Upper lobe of left lung (tissue), 6 donors: Measurements from ENCODE around the gene PDE5A. TPM values are rescaled to one million over a fixed set of nuclear protein-coding genes. Genes with fewer than 3 reads are reported as not detected.

ENCODE experiments used
- ATAC-seq, 2 donors: fragments of 200-7000 bp; cut with Tn5 transposase; one replicate each; pipeline ENCODE4 v1.9.1; 2022; ENCODE audit warnings: mild to moderate bottlenecking in 2 of 2, moderate library complexity in 2 of 2; ENCODE audit not compliant: low FRiP score in 2 of 2
- DNase-seq, 2 donors: peaks; one replicate each; pipeline ENCODE4 v3.0.0-alpha.2; 2019 to 2020
- H3K27ac ChIP-seq, 4 donors: fragments of 200-600 bp; sonication (generic); one replicate each; pipeline ENCODE4 v1.5.1; 2016 to 2019
- H3K27me3 ChIP-seq, 4 donors: fragments of 200-600 bp; sonication (generic); one replicate each; pipeline ENCODE4 v1.5.1; 2017 to 2019
- H3K36me3 ChIP-seq, 4 donors: fragments of 200-600 bp; sonication (generic); one replicate each; pipeline ENCODE4 v1.5.1; 2016 to 2019
- H3K4me1 ChIP-seq, 4 donors: fragments of 200-600 bp; sonication (generic); one replicate each; pipeline ENCODE4 v1.5.1; 2018 to 2019
- H3K4me3 ChIP-seq, 4 donors: fragments of 200-600 bp; sonication (generic); one replicate each; pipeline ENCODE4 v1.5.1; 2017 to 2019; ENCODE audit warnings: mild to moderate bottlenecking in 2 of 4, moderate library complexity in 1 of 4
- H3K9me3 ChIP-seq, 4 donors: fragments of 200-600 bp; sonication (generic); one replicate each; pipeline ENCODE4 v1.5.1; 2018 to 2019
- EP300 ChIP-seq, 4 donors: sonication (generic); formaldehyde crosslinking; IDR thresholded peaks; one replicate each; pipeline ENCODE4 v1.5.1; 2017; ENCODE audit warnings: antibody characterized with exemption in 4 of 4, control low read depth in 2 of 4
- POLR2A ChIP-seq, 4 donors: fragments of 450-650 bp; IDR thresholded peaks; one replicate each; pipeline ENCODE4 v1.5.1; 2016 to 2017; ENCODE audit warnings: antibody characterized with exemption in 4 of 4, mild to moderate bottlenecking in 2 of 4
- POLR2AphosphoS5 ChIP-seq, 2 donors: sonication (generic); formaldehyde crosslinking; IDR thresholded peaks; one replicate each; pipeline ENCODE4 v1.5.1; 2017; ENCODE audit warnings: antibody characterized with exemption in 2 of 2
- WGBS, 2 donors: methylation state at CpG; one replicate each; pipeline ENCODE4 v1.1.5; 2017 to 2018; 5-methylcytosine and 5-hydroxymethylcytosine counted together
- total RNA-seq, 6 donors: library from RNA; depleted of rRNA in 4 of 6; stranded (reverse); fragments of >200 nt in 4 of 6; gene quantifications; one replicate each; pipeline versions ENCODE4 v1.1.0 to v1.2.1, GENCODE V29; 2016 to 2021
- TF ChIP-seq, protein P1 (sequence below), 6 experiments: fragments of 450-650 bp in 4 of 6; fragments of 200-600 bp in 2 of 6; sonication (generic) in 2 of 6; IDR thresholded peaks; one replicate each; pipeline ENCODE4 v1.5.1; 2016 to 2019; ENCODE audit warnings: antibody characterized with exemption in 6 of 6
- donor health status: DM: no; HTN: no; CAD: no; lungs with moderate emphysema.
- donor health status: DM: no; HTN: yes; CAD: no; lungs with severe emphysema.

The PDE5A gene
- total RNA-seq, 6 donors from 2014 or later = 17.2 to 37.8 (median 22.3) TPM

DNA sequence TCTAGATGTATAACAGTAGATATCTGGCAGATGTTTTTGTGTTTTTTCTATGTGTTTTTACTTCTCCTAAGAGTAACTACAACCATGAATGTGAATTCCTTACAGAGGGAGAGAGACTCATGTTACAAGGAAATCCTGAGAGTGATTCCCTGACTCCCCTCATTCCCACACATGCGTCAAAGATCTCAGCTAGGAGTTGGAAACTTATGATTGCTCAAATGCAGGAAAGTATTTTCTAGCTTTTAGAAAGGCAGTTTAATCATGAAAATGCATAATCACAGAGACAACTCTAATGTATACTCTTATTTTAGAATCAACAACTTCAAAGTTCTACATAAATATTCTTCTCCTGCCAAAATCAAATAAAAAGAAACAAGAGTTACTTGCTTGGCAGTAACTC lies 121.8 kb downstream of the PDE5A start:
- Histone ChIP-seq H3K4me1 (no peaks in the 10 kb centered on the region), H3K27me3 (no peaks in the 10 kb centered on the region), H3K9me3 (no peaks in the 10 kb centered on the region), H3K36me3 (peaks cover 0 to 35% (median 3%) of the 10 kb centered on the region in 4 donors), H3K4me3 (no peak overlapping the region), H3K27ac (no peak overlapping the region)
- TF ChIP-seq EP300 (IDR thresholded peaks at IDR 0.05) = no peak
- TF ChIP-seq, protein P1, sequence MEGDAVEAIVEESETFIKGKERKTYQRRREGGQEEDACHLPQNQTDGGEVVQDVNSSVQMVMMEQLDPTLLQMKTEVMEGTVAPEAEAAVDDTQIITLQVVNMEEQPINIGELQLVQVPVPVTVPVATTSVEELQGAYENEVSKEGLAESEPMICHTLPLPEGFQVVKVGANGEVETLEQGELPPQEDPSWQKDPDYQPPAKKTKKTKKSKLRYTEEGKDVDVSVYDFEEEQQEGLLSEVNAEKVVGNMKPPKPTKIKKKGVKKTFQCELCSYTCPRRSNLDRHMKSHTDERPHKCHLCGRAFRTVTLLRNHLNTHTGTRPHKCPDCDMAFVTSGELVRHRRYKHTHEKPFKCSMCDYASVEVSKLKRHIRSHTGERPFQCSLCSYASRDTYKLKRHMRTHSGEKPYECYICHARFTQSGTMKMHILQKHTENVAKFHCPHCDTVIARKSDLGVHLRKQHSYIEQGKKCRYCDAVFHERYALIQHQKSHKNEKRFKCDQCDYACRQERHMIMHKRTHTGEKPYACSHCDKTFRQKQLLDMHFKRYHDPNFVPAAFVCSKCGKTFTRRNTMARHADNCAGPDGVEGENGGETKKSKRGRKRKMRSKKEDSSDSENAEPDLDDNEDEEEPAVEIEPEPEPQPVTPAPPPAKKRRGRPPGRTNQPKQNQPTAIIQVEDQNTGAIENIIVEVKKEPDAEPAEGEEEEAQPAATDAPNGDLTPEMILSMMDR (IDR thresholded peaks at IDR 0.05) = no peak
- TF ChIP-seq POLR2A (IDR thresholded peaks at IDR 0.05) = no peak
- TF ChIP-seq POLR2AphosphoS5 (IDR thresholded peaks at IDR 0.05) = no peak
- WGBS, 2 donors = 85 to 96% methylated on average over 1 of the region's 1 CpG
- ATAC-seq (no peak), DNase-seq (no peak)

GRCh38 chr4:119504616-119505015 lies 124.0 kb downstream of the PDE5A start:
- Histone ChIP-seq H3K4me1 (no peaks in the 10 kb centered on the region), H3K27me3 (no peaks in the 10 kb centered on the region), H3K27ac (no peak overlapping the region), H3K4me3 (no peak overlapping the region), H3K36me3 (peaks cover 0 to 50% (median 10%) of the 10 kb centered on the region in 4 donors), H3K9me3 (no peaks in the 10 kb centered on the region)
- no peak for ATAC-seq
- no peak for DNase-seq
- WGBS, 2 donors = 95 to 100% methylated on average over 1 of the region's 1 CpG
- TF ChIP-seq POLR2AphosphoS5 (IDR thresholded peaks at IDR 0.05) (no peak), POLR2A (IDR thresholded peaks at IDR 0.05) (no peak), EP300 (IDR thresholded peaks at IDR 0.05) (no peak)
- TF ChIP-seq, protein P1 (IDR thresholded peaks at IDR 0.05) = no peak

GRCh38 chr4:119501740-119502139 lies 126.9 kb downstream of the PDE5A start:
- no peak overlapping the region for H3K27ac ChIP-seq
- no peaks in the 10 kb centered on the region for H3K27me3 ChIP-seq
- 78 to 89% methylated on average over 2 of the region's 2 CpGs for WGBS, 2 donors
- no peak overlapping the region for H3K4me3 ChIP-seq
- TF ChIP-seq EP300 (IDR thresholded peaks at IDR 0.05) (no peak), POLR2A (IDR thresholded peaks at IDR 0.05) (no peak), POLR2AphosphoS5 (IDR thresholded peaks at IDR 0.05) (no peak)
- TF ChIP-seq, protein P1 (IDR thresholded peaks at IDR 0.05) = no peak
- no peaks in the 10 kb centered on the region for H3K4me1 ChIP-seq
- ATAC-seq (no peak), DNase-seq (no peak)
- peaks cover 0 to 72% (median 18%) of the 10 kb centered on the region in 4 donors for H3K36me3 ChIP-seq
- no peaks in the 10 kb centered on the region for H3K9me3 ChIP-seq

GRCh38 chr4:119498527-119498926 lies 130.1 kb downstream of the PDE5A start:
- 73 to 75% methylated on average over 3 of the region's 3 CpGs for WGBS, 2 donors
- Histone ChIP-seq H3K36me3 (peaks cover 4 to 84% (median 28%) of the 10 kb centered on the region in 4 donors), H3K27ac (no peak overlapping the region), H3K9me3 (no peaks in the 10 kb centered on the region), H3K4me3 (no peak overlapping the region), H3K4me1 (no peaks in the 10 kb centered on the region), H3K27me3 (no peaks in the 10 kb centered on the region)
- TF ChIP-seq POLR2AphosphoS5 (IDR thresholded peaks at IDR 0.05) (no peak), EP300 (IDR thresholded peaks at IDR 0.05) (no peak), POLR2A (IDR thresholded peaks at IDR 0.05) (no peak)
- TF ChIP-seq, protein P1 (IDR thresholded peaks at IDR 0.05) = no peak
- no peak for DNase-seq
- peak in 1 of 2 donors; percentile 19 for ATAC-seq

DNA sequence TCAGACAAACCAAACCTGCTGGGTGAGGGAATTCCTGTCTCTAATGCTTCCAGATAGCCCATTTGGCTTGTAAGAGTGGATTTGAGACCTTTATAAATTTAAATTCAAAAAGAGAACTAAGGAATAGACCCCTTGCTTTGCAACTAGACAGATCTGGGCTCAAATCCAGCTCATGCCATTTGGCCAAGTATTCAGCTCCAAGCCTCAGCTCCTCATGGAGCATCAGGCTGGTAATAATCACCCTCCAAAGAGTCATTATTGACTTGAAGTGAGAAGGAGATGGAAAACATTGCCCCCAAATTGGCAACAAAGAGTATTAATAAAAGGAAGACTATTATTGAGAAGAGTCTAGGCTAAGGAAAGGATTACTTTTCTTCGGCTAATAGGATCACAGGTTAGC lies 134.7 kb downstream of the PDE5A start:
- Histone ChIP-seq H3K4me3 (no peak overlapping the region), H3K27me3 (no peaks in the 10 kb centered on the region), H3K4me1 (no peaks in the 10 kb centered on the region), H3K9me3 (no peaks in the 10 kb centered on the region), H3K27ac (no peak overlapping the region), H3K36me3 (peaks cover 4 to 48% (median 16%) of the 10 kb centered on the region in 4 donors)
- WGBS, 2 donors = 96 to 100% methylated on average over 1 of the region's 1 CpG
- no peak for DNase-seq
- TF ChIP-seq EP300 (IDR thresholded peaks at IDR 0.05) (no peak), POLR2A (IDR thresholded peaks at IDR 0.05) (no peak), POLR2AphosphoS5 (IDR thresholded peaks at IDR 0.05) (no peak)
- TF ChIP-seq, protein P1 (IDR thresholded peaks at IDR 0.05) = no peak
- ATAC-seq = no peak
